PFSK-1 (cell line): ENCODE data around the gene FGGY.

Experiments used
- REST ChIP-seq, 2 experiments: IDR thresholded peaks; 2 replicates each; pipeline versions ENCODE4 v1.6.1 to v1.8.0; 2011 to 2012; ENCODE audit warnings: low read depth in 2 of 2, low read length in 2 of 2, control low read depth in 1 of 2, inconsistent platforms in 1 of 2, mild to moderate bottlenecking in 1 of 2, moderate library complexity in 1 of 2; ENCODE audit not compliant: insufficient read depth in 1 of 2
- SIN3A ChIP-seq: IDR thresholded peaks from 2 replicates; pipeline ENCODE4 v1.6.1; 2012; ENCODE audit warnings: mild to moderate bottlenecking, low read length, moderate library complexity, borderline replicate concordance; ENCODE audit not compliant: insufficient read depth
- TAF1 ChIP-seq: IDR thresholded peaks from 2 replicates; pipeline ENCODE4 v1.6.1; 2012; ENCODE audit warnings: low read length, control low read depth, borderline replicate concordance; ENCODE audit not compliant: insufficient read depth

GRCh38 chr1:59446257-59446901 is 149.5 kb downstream of the FGGY start:
- TF ChIP-seq REST (IDR thresholded peaks at IDR 0.05; ENCODE audit: insufficient read depth in 1 of 2, low read depth in 2 of 2, low read length in 2 of 2): no peak
- no peak for TF ChIP-seq SIN3A
- no peak for TF ChIP-seq TAF1
